Duodenal mucosa (tissue), 2 donors: ENCODE results near the gene RILP.

ENCODE experiments used
- H3K27ac ChIP-seq: one replicate; pipeline ENCODE4 v1.7.0; 2013; ENCODE audit warnings: low read depth, low read length
- H3K27me3 ChIP-seq, 2 donors: one replicate each; pipeline ENCODE4 v1.7.0; 2013; ENCODE audit warnings: low read length in 2 of 2, control low read depth in 1 of 2; ENCODE audit not compliant: insufficient read depth in 2 of 2, control insufficient read depth in 1 of 2
- H3K36me3 ChIP-seq, 2 donors: one replicate each; pipeline ENCODE4 v1.7.0; 2013; ENCODE audit warnings: low read length in 2 of 2, control low read depth in 1 of 2; ENCODE audit not compliant: insufficient read depth in 2 of 2, control insufficient read depth in 1 of 2
- H3K4me1 ChIP-seq, 2 donors: one replicate each; pipeline ENCODE4 v1.7.0; 2013; ENCODE audit warnings: low read length in 2 of 2, control low read depth in 1 of 2; ENCODE audit not compliant: insufficient read depth in 2 of 2, control insufficient read depth in 1 of 2
- H3K4me3 ChIP-seq, 2 donors: one replicate each; pipeline ENCODE4 v1.7.0; 2013; ENCODE audit warnings: low read length in 2 of 2, low read depth in 1 of 2
- H3K9ac ChIP-seq, 2 donors: one replicate each; pipeline ENCODE4 v1.7.0; 2013; ENCODE audit warnings: low read length in 2 of 2, low read depth in 1 of 2
- H3K9me3 ChIP-seq, 2 donors: one replicate each; pipeline ENCODE4 v1.7.0; 2013; ENCODE audit warnings: low read length in 2 of 2, control low read depth in 1 of 2; ENCODE audit not compliant: control insufficient read depth in 1 of 2

The RILP gene

DNA sequence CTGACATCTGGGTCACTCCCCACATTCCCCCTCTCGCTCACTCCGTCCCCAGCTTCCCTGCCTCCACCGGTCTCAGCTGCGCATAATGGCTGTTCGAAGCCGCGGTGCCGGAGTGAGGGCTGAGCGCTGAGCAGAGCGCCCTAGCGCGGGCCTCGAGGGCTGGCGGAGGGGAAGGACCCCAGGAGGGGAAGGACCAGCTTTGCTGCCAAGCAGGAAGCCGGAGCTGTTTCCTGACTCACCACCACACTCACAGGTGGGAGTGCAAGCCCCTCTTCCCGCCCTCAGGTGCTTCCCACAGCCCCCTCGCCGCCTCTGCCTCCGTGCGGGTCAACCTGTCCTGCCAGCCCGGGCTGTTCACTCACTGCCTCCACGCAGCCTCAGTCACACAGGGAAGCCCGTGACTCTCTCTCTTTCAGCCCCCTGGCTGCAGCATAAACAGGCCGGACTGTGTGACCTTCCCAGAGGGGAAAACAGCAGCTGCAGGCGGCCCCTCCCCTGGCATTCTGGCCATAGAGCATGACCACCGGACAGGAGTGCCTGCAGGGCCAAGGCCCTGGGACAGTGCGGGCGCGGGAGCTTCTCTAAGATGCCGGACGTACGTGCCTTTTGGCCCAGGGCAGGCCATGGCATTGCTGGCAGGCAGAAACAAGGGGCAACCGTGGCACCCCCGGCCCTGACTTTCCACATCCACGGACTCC lies 44.7 kb downstream of the RILP start:
- Histone ChIP-seq H3K27ac (no peak overlapping the region), H3K9ac (no peak overlapping the region), H3K36me3 (peaks cover 0 to 12% of the 10 kb centered on the region in 2 donors), H3K4me1 (no peaks in the 10 kb centered on the region), H3K4me3 (no peak overlapping the region), H3K9me3 (no peaks in the 10 kb centered on the region), H3K27me3 (no peaks in the 10 kb centered on the region)

DNA sequence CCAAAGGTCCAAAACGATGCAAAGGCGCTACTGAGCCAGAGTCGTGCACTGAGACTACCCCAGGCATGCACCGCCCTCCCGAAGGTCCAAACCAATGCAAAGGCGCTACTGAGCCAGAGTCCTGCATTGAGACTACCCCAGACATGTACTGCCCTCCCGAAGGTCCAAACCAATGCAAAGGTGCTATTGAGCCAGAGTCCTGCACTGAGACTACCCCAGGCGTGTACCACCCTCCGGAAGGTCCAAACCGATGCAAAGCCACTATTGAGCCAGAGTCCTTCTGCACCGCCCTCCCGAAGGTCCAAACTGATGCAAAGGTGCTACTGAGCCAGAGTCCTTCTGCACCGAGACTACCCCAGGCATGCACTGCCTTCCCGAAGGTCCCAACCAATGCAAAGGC lies 48.1 kb downstream of the RILP start:
- H3K9me3 ChIP-seq, result no peaks in the 10 kb centered on the region
- H3K9ac ChIP-seq, result no peak overlapping the region
- H3K27ac ChIP-seq, result no peak overlapping the region
- H3K4me1 ChIP-seq, result peaks cover 0 to 8% of the 10 kb centered on the region in 2 donors
- H3K4me3 ChIP-seq, result no peak overlapping the region
- H3K36me3 ChIP-seq, result peaks cover 0 to 7% of the 10 kb centered on the region in 2 donors
- no peaks in the 10 kb centered on the region for H3K27me3 ChIP-seq

DNA sequence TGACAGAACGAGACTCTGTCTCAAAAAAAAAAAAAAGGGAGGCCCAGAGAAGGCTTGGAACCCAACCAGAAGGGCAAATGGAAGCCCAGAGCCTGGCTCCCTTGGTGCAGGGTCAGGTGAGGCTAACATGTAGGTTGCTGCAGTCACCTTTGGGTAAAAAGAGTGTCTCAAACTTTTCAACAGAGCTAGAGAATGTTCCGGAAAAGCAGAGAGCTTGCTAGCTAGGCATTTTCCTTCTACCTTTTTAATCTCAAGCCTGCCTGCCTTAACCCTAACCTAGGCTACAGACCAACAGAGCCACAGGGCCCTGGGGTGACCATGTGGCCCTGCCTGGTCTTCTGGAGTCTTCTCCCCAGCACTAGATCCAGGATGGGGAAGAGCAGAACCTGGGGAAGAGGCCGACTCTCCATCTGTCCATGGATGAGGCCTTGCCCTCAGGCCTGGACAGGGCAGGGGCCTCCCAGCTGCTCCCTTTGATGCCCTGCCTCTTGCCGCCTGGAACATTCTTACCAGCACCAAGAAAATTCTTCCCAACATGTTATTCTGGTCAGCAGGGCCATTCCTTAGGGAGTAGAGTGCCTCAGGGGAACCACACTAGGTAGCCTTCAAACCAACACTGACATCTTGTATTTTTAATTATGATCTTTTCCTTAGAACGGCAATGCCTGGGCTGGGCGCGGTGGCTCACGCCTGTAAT lies 51.1 kb downstream of the RILP start:
- H3K9ac ChIP-seq, result no peak overlapping the region
- no peak overlapping the region for H3K27ac ChIP-seq
- no peaks in the 10 kb centered on the region for H3K27me3 ChIP-seq
- H3K36me3 ChIP-seq, result peaks cover 0 to 7% of the 10 kb centered on the region in 2 donors
- H3K4me1 ChIP-seq, result peaks cover 3 to 16% of the 10 kb centered on the region in 2 donors
- no peaks in the 10 kb centered on the region for H3K9me3 ChIP-seq
- H3K4me3 ChIP-seq, result no peak overlapping the region

DNA sequence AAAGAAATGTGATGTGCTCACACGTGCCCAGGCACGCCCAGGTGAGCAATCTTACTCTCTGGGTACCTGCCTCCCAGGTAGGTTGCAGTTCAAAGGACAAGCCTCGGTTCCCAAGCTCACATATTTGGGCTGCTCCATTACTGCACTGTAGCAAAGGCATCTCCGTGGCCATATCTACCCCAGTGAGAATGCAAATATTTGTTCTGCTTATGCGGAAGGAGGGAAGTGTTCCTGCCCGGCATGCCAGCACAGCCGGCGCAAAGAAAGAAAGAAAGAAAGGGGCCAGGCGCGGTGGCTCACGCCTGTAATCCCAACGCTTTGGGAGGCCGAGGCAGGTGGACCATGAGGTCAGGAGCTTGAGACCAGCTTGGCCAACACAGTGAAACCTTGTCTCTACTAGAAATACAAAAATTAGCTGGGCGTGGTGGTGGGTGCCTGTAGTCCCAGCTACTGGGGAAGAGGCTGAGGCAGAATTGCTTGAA lies 51.8 kb downstream of the RILP start:
- H3K9ac ChIP-seq, result no peak overlapping the region
- H3K4me1 ChIP-seq, result peaks cover 9 to 22% of the 10 kb centered on the region in 2 donors
- H3K27me3 ChIP-seq, result no peaks in the 10 kb centered on the region
- H3K9me3 ChIP-seq, result no peaks in the 10 kb centered on the region
- peaks cover 0 to 7% of the 10 kb centered on the region in 2 donors for H3K36me3 ChIP-seq
- H3K27ac ChIP-seq, result no peak overlapping the region
- H3K4me3 ChIP-seq, result no peak overlapping the region
